B cell (primary cell): Measurements from ENCODE around the gene NUP98. TPM values are rescaled to one million over a fixed set of nuclear protein-coding genes. Genes with fewer than 3 reads are reported as not detected.

Source experiments
- ATAC-seq: fragments of 200-7000 bp; cut with Tn5 transposase; one replicate; pipeline ENCODE4 v1.10.0; 2021; ENCODE audit warnings: low read depth, mild to moderate bottlenecking, moderate number of reproducible peaks, moderate library complexity
- CTCF ChIA-PET: fragments of 350-600 bp; sonication (Branson Sonifier 250); formaldehyde crosslinking; loops from one replicate; lab custom pipeline; 2021; ENCODE audit warnings: antibody characterized with exemption, inconsistent platforms; lab: Charles Lee
- POLR2A ChIA-PET: fragments of 350-600 bp; sonication (Branson Sonifier 250); formaldehyde crosslinking; loops from one replicate; lab custom pipeline; 2021; ENCODE audit warnings: antibody characterized with exemption; lab: Charles Lee
- DNase-seq: peaks from one replicate; pipeline ENCODE4 v3.0.0; 2013
- H2AFZ ChIP-seq: 2 replicates; pipeline ENCODE4 v1.6.1; 2012; ENCODE audit warnings: mild to moderate bottlenecking, low read depth, low read length; ENCODE audit not compliant: insufficient read depth, poor library complexity, severe bottlenecking
- H3K27ac ChIP-seq, 2 donors: 1 replicate in 1 of 2; 2 replicates in 1 of 2; pipeline ENCODE4 v1.5.1; 2012 to 2013; ENCODE audit warnings: low read length in 2 of 2, mild to moderate bottlenecking in 2 of 2, moderate library complexity in 1 of 2
- H3K27me3 ChIP-seq, 4 experiments: fragments of 200-600 bp in 1 of 4; sonication (generic) in 1 of 4; replicated peaks in 1 of 4; 1 replicate in 2 of 4; 2 replicates in 2 of 4; pipeline versions ENCODE4 v1.6.1 to v1.7.0; 2013 to 2016; ENCODE audit warnings: low read length in 3 of 4, mild to moderate bottlenecking in 2 of 4, mixed read lengths in 1 of 4, moderate library complexity in 1 of 4; ENCODE audit not compliant: insufficient read depth in 4 of 4, control insufficient read depth in 3 of 4; ENCODE audit errors: control extremely low read depth in 1 of 4
- H3K36me3 ChIP-seq, 2 experiments: replicated peaks in 1 of 2; 1 replicate in 1 of 2; 2 replicates in 1 of 2; pipeline versions ENCODE4 v1.6.1 to v1.7.1; 2013; ENCODE audit warnings: low read length in 1 of 2; ENCODE audit not compliant: insufficient read depth in 2 of 2, control insufficient read depth in 1 of 2; ENCODE audit errors: control extremely low read depth in 1 of 2, extremely low read depth in 1 of 2
- H3K4me1 ChIP-seq, 2 donors: fragments of 200-600 bp in 1 of 2; sonication (generic) in 1 of 2; 1 replicate in 1 of 2; 2 replicates in 1 of 2; pipeline versions ENCODE4 v1.5.1 to v1.6.1; 2013 to 2017; ENCODE audit warnings: low read length in 2 of 2; ENCODE audit not compliant: control insufficient read depth in 2 of 2, insufficient read depth in 2 of 2
- H3K4me2 ChIP-seq: replicated peaks from 2 replicates; pipeline ENCODE3; 2012; ENCODE audit warnings: mild to moderate bottlenecking, low read depth, low read length; ENCODE audit not compliant: poor library complexity, severe bottlenecking
- H3K4me3 ChIP-seq, 5 experiments: fragments of 200-600 bp in 1 of 5; sonication (generic) in 1 of 5; 1 replicate in 3 of 5; 2 replicates in 2 of 5; pipeline versions ENCODE4 v1.5.1 to v1.7.0; 2011 to 2016; ENCODE audit warnings: low read length in 4 of 5, mild to moderate bottlenecking in 4 of 5, low read depth in 2 of 5, control low read depth in 1 of 5, moderate library complexity in 1 of 5; ENCODE audit not compliant: insufficient read depth in 1 of 5; ENCODE audit errors: control extremely low read depth in 1 of 5, extremely low read depth in 1 of 5
- H3K79me2 ChIP-seq: fragments of 200-600 bp; sonication (generic); one replicate; pipeline ENCODE4 v1.6.0; 2016; ENCODE audit warnings: low read length; ENCODE audit not compliant: control insufficient read depth, insufficient read depth
- H3K9ac ChIP-seq: fragments of 200-600 bp; sonication (generic); 2 replicates; pipeline ENCODE4 v1.6.1; 2017; ENCODE audit warnings: mild to moderate bottlenecking, low read length, moderate library complexity
- H3K9me3 ChIP-seq, 3 donors: one replicate each; pipeline versions ENCODE4 v1.6.1 to v1.7.1; 2013; ENCODE audit warnings: low read length in 2 of 3; ENCODE audit not compliant: control insufficient read depth in 2 of 3, insufficient read depth in 1 of 3; ENCODE audit errors: control extremely low read depth in 1 of 3
- H4K20me1 ChIP-seq: 2 replicates; pipeline ENCODE4 v1.6.0; 2012; ENCODE audit warnings: mild to moderate bottlenecking, low read length; ENCODE audit not compliant: insufficient read depth, control insufficient read depth, poor library complexity, severe bottlenecking
- H3K27ac Mint-ChIP-seq: one replicate; pipeline ENCODE4 v1.8.0; 2021; ENCODE audit warnings: mixed read lengths
- H3K27me3 Mint-ChIP-seq: one replicate; pipeline ENCODE4 v1.8.0; 2021; ENCODE audit warnings: mixed read lengths
- H3K4me1 Mint-ChIP-seq: one replicate; pipeline ENCODE4 v1.8.0; 2021; ENCODE audit warnings: mixed read lengths
- H3K4me3 Mint-ChIP-seq: one replicate; pipeline ENCODE4 v1.8.0; 2021; ENCODE audit warnings: mixed read lengths
- H3K9me3 Mint-ChIP-seq: one replicate; pipeline ENCODE4 v1.8.0; 2022; ENCODE audit warnings: mixed read lengths; ENCODE audit not compliant: insufficient read depth
- CTCF ChIP-seq: fragments of 200-600 bp; IDR thresholded peaks from one replicate; pipeline ENCODE4 v1.8.0; 2022; ENCODE audit warnings: antibody characterized with exemption, mild to moderate bottlenecking
- EZH2 ChIP-seq: IDR thresholded peaks from 2 replicates; pipeline ENCODE4 v1.6.1; 2012; ENCODE audit warnings: borderline replicate concordance, low read depth, mild to moderate bottlenecking, moderate library complexity, low read length; ENCODE audit not compliant: insufficient read depth, poor library complexity, severe bottlenecking
- WGBS: methylation state at CpG from one replicate; pipeline ENCODE4 v1.1.5; 2013; ENCODE audit warnings: missing lambda C conversion rate; ENCODE audit not compliant: insufficient coverage; 5-methylcytosine and 5-hydroxymethylcytosine counted together
- intact Hi-C: fragments of 100-400 bp; cut with micrococcal nuclease; formaldehyde crosslinking; loops from one replicate; pipeline ENCODE4 v1.10.0; 2022
- polyA plus RNA-seq: library from polyadenylated mRNA; depleted of rRNA; stranded (reverse); fragments of >200 nt; gene quantifications from 2 replicates; pipeline ENCODE4 v1.2.3, GENCODE V29; 2012
- total RNA-seq, 2 donors: library from RNA; stranded (reverse); fragments of 120-200 nt in 1 of 2; gene quantifications; 1 replicate in 1 of 2; 2 replicates in 1 of 2; pipeline versions ENCODE4 v1.2.3 to v1.2.4, GENCODE V29; 2013 to 2022

The NUP98 gene
- total and polyA plus RNA-seq, 2 donors (not counting 1 experiment from before 2014, with no cell fraction given), result 99.8 to 111 TPM

DNA sequence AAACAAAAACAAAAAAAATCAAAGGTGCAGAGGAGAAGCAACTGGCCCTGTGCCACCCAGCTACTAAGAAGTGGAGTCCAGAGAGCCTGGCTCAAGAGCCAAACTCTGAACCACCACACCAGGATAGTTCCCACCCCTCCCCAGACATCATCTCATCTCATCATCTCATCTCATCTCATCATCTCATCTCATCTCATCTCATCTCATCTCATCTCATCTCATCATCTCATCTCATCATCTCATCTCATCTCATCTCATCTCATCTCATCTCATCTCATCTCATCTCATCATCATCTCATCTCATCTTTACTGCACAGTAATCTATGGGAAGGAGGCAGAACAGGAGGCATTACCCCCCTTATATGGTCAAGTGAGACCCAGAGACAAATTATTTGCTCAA is 134.5 kb downstream of the NUP98 start:
- H3K27ac Mint-ChIP-seq, result no peak overlapping the region
- POLR2A ChIA-PET, result no interaction called here
- peaks cover 7% of the 10 kb centered on the region for H3K27me3 Mint-ChIP-seq
- TF ChIP-seq EZH2 (no peak), CTCF (no peak)
- no peaks in the 10 kb centered on the region for H3K79me2 ChIP-seq
- no peaks in the 10 kb centered on the region for H3K4me1 Mint-ChIP-seq
- DNase-seq, result no peak
- no peak overlapping the region for H3K4me3 Mint-ChIP-seq
- peaks cover 0 to 18% of the 10 kb centered on the region in 2 experiments for H3K36me3 ChIP-seq
- H3K4me2 ChIP-seq, result no peak overlapping the region
- H3K4me1 ChIP-seq, result no peaks in the 10 kb centered on the region
- no peaks in the 10 kb centered on the region for H3K9me3 ChIP-seq
- no peaks in the 10 kb centered on the region for H4K20me1 ChIP-seq
- CTCF ChIA-PET, result no interaction called here
- intact Hi-C loops, result no loop called here
- H2AFZ ChIP-seq, result no peak overlapping the region
- ATAC-seq, result no peak
- H3K9ac ChIP-seq, result no peak overlapping the region
- no peak overlapping the region for H3K4me3 ChIP-seq
- no peaks in the 10 kb centered on the region for H3K9me3 Mint-ChIP-seq
- no peak overlapping the region for H3K27ac ChIP-seq
- H3K27me3 ChIP-seq, result no peaks in the 10 kb centered on the region

DNA sequence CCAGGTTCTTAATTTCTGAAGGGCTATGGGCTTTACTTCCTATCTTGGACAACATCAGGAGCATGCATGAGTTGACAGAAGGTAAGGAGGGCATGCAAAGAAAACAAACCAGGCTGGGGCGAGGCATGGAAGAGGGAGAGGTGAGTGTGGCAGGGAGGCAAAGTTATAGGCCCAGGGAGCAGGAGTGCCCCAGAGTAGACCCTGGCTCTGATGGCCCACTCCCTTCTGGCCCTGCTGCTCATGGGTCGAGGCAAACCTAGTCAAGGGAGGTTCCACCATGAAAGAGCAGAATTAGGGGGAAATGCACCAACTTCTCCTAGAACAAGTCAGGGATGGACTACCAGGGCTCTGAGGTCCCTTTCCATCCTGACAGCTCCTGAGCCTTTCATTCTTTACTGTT is 136.4 kb downstream of the NUP98 start:
- peaks cover 0 to 9% of the 10 kb centered on the region in 2 experiments for H3K36me3 ChIP-seq
- POLR2A ChIA-PET, result no interaction called here

More for the DNA sequence above, 136.4 kb downstream of the NUP98 start:
- Histone ChIP-seq H4K20me1 (no peaks in the 10 kb centered on the region), H3K9me3 (no peaks in the 10 kb centered on the region), H3K9ac (no peak overlapping the region), H3K27me3 (no peaks in the 10 kb centered on the region), H3K4me1 (no peaks in the 10 kb centered on the region), H3K27ac (no peak overlapping the region), H3K4me3 (no peak overlapping the region), H3K79me2 (no peaks in the 10 kb centered on the region), H3K4me2 (no peak overlapping the region), H2AFZ (no peak overlapping the region)
- Mint-ChIP-seq H3K27me3 (peaks cover 7% of the 10 kb centered on the region), H3K4me3 (no peak overlapping the region), H3K27ac (no peak overlapping the region), H3K4me1 (no peaks in the 10 kb centered on the region), H3K9me3 (no peaks in the 10 kb centered on the region)
- no peak for DNase-seq
- TF ChIP-seq EZH2, result no peak
- no peak for TF ChIP-seq CTCF
- WGBS, result 77% methylated on average over 2 of the region's 2 CpGs
- intact Hi-C loops, result no loop called here
- CTCF ChIA-PET, result no interaction called here
- ATAC-seq, result no peak
